Epithelial cell of proximal tubule (primary cell): ENCODE measurements around the gene PTPRG. TPM values are rescaled to one million over a fixed set of nuclear protein-coding genes. Genes with fewer than 3 reads are reported as not detected.

Experiments used
- DNase-seq: peaks from one replicate; pipeline ENCODE4 v3.0.0-alpha.2; 2011; ENCODE audit warnings: low read depth
- H3K4me3 ChIP-seq: 2 replicates; pipeline ENCODE4 v1.5.1; 2011; ENCODE audit warnings: low read depth, mild to moderate bottlenecking, low read length
- CTCF ChIP-seq: conservative IDR thresholded peaks from 2 replicates; pipeline ENCODE4 v1.5.1; 2012; ENCODE audit warnings: low read depth, mild to moderate bottlenecking, low read length
- total RNA-seq: library from RNA; depleted of rRNA; stranded (reverse); fragments of >200 nt; gene quantifications from 2 replicates; pipeline ENCODE4 v1.2.3, GENCODE V29; 2015

Gene PTPRG
- total RNA-seq, 1 donor from 2014 or later, result 13.5 TPM

- DNase-seq, result no peak
- no peak overlapping the region for H3K4me3 ChIP-seq
- TF ChIP-seq CTCF, result no peak
Measured at GRCh38 chr3:61570813-61571212, 9.4 kb downstream of the PTPRG start.

- no peak for DNase-seq
- H3K4me3 ChIP-seq, result no peak overlapping the region
- no peak for TF ChIP-seq CTCF
Measured at GRCh38 chr3:61571516-61572336, 10.4 kb downstream of the PTPRG start.

- no peak overlapping the region for H3K4me3 ChIP-seq
- no peak for TF ChIP-seq CTCF
- DNase-seq, result no peak
Measured at GRCh38 chr3:61572879-61573278, 11.5 kb downstream of the PTPRG start.

- H3K4me3 ChIP-seq, result no peak overlapping the region
- no peak for DNase-seq
- TF ChIP-seq CTCF, result no peak
Measured at GRCh38 chr3:61573441-61573840, 12.1 kb downstream of the PTPRG start.

GRCh38 chr3:61574854-61575253 lies 13.5 kb downstream of the PTPRG start:
- TF ChIP-seq CTCF, result no peak
- no peak overlapping the region for H3K4me3 ChIP-seq
- no peak for DNase-seq

GRCh38 chr3:61575893-61576292 lies 14.5 kb downstream of the PTPRG start:
- no peak overlapping the region for H3K4me3 ChIP-seq
- no peak for DNase-seq
- no peak for TF ChIP-seq CTCF

GRCh38 chr3:61577760-61578159 lies 16.4 kb downstream of the PTPRG start:
- no peak for DNase-seq
- no peak for TF ChIP-seq CTCF
- no peak overlapping the region for H3K4me3 ChIP-seq
